ENCODE data around the gene WDR47. TPM values are rescaled to one million over a fixed set of nuclear protein-coding genes. Genes with fewer than 3 reads are reported as not detected.
A peak's percentile ranks its signal among the peaks of the same experiment; 100 is the strongest.

Gene WDR47
- total RNA-seq = 8.0 and 10.3 TPM in 2 replicates

DNA sequence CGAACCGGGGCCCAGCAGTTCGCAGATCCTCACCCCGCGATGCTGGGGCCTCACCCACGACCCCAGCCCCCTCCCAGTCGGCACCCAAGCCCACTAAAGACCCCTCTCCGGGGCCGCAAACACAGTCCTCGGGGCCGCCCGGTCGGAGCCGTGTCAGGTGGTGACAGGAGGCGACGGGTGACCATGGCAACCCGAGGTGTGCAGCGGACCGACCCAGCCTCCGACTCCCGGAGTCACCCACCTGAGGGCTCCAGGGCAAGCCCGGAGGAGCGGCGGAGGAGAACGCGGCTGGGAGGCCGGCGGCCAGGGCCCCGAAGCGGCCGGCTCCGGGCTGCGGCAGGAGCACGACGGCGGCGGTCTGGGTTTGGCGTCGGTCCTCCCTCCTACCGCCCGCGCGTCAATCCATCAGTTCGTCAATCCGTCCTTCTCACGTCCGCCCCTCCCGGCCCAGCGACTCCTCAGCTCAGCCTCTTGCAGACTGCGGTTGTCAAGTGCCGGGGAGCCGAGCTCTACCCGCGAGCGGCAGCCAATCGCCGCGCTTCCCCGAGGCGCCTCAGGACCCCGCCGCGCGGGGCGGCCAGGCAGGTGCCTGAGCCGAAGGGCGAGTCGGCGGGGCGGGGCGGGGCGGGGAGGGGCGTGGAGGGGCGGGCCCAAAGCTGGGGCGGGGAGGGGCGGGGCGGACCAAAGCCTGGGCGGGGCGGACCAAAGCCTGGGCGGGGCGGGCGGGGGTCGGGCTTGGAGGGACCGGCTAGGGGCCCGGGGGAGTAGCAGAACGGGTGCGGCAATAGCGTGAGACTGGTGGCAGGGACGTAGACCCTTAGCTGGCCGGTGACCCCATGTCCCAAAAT, at the start of gene WDR47:
Gene WDR47 (minus strand): TSS at position 482 of the 848 bp plus-strand sequence. CDS start 18,590 bp downstream, outside the sequence.
- peak within 1 kb of the TSS; percentile 99 for H3K4me3 ChIP-seq (ENCODE audit: low read depth, low read length)
- TF ChIP-seq, protein P1, sequence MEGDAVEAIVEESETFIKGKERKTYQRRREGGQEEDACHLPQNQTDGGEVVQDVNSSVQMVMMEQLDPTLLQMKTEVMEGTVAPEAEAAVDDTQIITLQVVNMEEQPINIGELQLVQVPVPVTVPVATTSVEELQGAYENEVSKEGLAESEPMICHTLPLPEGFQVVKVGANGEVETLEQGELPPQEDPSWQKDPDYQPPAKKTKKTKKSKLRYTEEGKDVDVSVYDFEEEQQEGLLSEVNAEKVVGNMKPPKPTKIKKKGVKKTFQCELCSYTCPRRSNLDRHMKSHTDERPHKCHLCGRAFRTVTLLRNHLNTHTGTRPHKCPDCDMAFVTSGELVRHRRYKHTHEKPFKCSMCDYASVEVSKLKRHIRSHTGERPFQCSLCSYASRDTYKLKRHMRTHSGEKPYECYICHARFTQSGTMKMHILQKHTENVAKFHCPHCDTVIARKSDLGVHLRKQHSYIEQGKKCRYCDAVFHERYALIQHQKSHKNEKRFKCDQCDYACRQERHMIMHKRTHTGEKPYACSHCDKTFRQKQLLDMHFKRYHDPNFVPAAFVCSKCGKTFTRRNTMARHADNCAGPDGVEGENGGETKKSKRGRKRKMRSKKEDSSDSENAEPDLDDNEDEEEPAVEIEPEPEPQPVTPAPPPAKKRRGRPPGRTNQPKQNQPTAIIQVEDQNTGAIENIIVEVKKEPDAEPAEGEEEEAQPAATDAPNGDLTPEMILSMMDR (conservative IDR thresholded peaks at IDR 0.05; ENCODE audit: low read depth, low read length) = no peak
- peak; percentile 63 for DNase-seq (ENCODE audit: low read depth)

DNA sequence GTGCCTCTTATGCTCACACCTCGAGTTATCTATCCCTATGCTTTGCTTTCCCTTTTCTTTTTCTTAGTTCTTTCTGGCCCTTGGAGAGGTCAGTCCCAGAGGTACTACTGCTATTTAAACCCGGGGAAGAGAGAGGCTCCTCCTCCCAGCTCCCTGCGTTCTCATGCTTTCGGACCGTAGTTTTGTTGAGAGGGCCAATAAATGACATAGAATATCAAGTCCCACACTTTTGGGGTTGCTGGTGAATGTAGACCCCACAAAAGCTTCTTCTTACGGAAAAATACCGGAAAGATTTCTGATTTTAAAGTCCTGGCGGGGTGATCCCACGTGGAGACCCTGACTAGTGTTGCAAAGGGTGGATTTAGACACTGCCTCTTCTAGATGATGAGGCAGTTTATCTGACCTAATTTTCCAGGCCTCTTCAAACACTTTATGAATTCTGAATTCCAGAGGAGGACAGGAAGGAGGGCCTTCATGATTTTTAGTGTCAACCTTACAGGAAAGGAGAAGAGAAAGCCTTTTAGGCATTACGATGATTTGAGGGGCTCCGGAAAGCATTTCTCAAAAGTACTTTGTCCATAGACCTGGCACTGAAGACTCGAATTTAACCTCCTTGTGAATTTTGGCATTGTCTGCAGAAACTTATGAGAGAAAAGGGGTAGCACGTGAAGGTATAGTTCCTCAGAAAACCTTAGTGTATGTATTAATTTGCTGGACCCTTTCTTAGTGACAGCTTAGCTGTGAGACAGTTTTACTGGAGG, 49.4 kb upstream of the WDR47 start:
- peak overlapping the region; percentile 80 for H3K4me3 ChIP-seq (ENCODE audit: low read depth, low read length)
- no peak for DNase-seq (ENCODE audit: low read depth)
- TF ChIP-seq, protein P1 (conservative IDR thresholded peaks at IDR 0.05; ENCODE audit: low read depth, low read length) = no peak

DNA sequence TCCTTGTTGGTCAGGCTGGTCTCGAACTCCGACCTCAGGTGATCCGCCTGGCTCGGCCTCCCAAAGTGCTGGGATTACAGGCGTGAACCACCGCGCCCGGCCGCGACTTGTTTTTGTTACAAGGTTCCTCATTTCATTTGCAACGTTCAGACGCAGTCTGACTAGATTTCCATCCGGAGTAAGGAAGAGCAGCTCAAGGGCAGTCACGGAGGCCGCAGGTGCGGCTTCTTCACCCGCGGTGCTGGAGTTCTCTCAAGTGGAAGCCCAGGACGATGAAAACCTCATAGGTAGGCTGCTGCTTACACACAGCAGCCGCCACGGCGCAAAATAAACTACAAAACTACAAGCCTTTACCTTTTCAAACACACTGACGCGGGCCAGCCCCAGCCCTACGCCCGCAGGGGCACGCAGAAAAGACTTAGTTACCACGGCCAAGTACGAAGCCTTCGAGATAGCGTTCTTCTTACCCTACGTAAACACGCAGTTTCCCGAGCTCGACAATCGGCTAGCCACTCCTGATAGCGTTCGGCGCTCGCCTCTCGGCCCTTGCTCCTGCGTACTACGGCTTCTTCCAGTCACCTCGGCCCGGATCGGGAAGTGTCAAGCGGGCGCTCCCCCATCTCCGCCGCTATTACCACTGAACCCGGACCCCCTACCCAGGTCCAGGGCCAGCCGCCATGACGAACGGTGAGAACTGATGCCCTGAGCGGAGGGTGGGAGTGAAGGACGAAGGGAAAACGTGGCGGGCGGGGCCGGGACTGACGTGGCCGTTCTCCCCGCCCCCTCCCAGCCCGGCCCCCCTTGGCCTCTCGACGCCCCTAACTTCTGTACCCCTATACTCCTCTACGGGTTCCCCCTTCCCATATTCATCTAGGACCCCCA, 48.5 kb upstream of the WDR47 start, which contains the start of gene TMEM167B:
Gene TMEM167B (plus strand): TSS at position 569 of the 882 bp plus-strand sequence. CDS start 109 bp downstream, at position 678.
- peak within 1 kb of the TSS; percentile 80 for H3K4me3 ChIP-seq (ENCODE audit: low read depth, low read length)
- TF ChIP-seq, protein P1 (conservative IDR thresholded peaks at IDR 0.05; ENCODE audit: low read depth, low read length) = no peak
- no peak for DNase-seq (ENCODE audit: low read depth)

DNA sequence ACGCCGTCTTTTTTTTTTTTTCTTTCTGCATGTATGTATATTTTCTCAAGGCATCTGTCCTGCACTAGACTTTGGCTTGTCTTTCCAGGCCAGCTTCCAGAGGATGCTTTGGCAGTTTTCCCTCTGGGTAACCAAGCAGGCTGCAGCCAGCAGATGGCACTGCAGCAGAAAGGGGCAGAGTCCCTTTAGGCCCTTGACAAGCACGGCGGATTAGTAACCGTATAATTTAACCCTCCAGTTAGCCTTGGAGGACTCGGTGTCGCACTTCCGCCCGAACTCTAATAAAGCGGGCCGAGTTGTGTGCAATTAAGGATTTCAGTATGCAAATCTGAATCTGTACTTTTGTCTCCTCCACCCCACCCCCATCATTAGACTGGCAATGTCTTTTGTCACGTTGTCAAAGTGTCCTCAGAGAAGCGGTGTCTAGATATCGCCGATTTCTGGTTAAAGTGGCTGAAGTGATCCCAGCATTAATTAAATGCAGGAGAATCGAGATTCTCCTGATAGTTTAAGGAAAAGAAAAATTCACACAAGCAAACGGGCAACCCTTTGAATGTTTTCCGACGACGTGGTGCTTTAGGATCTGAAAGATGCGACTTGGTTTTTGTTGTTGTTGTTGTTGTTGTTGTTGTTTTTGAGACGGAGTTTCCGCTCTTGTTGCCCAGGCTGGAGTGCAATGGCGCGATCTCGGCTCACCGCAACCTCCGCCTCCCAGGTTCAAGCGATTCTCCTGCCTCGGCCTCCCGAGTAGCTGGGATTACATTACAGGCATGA, 47.5 kb upstream of the WDR47 start:
- H3K4me3 ChIP-seq (ENCODE audit: low read depth, low read length) = peak overlapping the region; percentile 80
- DNase-seq (ENCODE audit: low read depth) = no peak

DNA sequence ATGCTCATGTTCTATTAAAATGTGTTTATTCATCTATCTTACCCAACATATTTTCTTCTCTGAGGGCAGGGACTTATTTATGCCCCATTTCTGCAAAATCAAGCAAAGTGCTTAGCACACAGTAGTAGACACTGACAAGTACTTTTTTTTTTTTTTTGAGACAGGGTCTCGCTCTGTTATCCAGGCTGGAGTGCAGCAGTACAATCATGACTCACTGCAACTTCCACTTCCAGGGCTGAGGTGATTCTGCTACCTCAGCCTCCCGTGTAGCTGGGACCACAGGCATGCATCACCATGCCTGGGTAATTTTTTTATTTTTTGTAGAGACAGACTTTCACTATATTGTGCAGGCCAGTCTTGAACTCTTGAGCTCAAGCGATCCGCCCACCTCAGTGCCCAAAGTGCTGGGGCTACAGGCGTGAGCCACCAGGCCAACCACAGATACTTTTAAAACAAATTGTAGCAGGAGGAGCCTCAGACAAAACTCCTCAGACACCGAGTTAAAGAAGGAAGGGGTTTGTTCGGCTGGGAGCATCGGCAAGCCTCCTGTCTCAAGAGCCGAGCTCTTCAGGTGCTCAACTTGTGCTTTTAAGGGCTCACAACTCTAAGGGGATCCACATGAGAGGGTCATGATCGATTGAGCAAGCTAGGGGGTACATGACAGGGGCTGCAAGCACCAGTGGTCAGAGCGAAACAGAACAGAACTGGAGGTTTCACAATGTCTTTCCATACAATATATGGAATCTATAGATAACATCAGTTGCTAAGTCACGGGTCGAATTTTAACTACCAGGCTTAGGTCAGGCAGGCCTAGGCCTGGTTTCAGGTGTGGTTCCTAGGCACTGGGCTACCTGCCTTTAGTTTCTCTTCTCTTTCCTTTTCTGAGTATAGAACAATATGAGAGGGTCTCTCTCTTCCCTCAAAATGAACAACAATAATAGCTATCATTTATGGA, 42.9 kb upstream of the WDR47 start:
- TF ChIP-seq, protein P1 (conservative IDR thresholded peaks at IDR 0.05; ENCODE audit: low read depth, low read length) = no peak
- no peak for DNase-seq (ENCODE audit: low read depth)
- no peak overlapping the region for H3K4me3 ChIP-seq (ENCODE audit: low read depth, low read length)

More for the DNA sequence above, 47.5 kb upstream of the WDR47 start:
- TF ChIP-seq, protein P1 (conservative IDR thresholded peaks at IDR 0.05; ENCODE audit: low read depth, low read length) = peak; percentile 78

All from epithelial cell of proximal tubule (primary cell).